Endothelial cell of umbilical vein (primary cell): ENCODE data around the gene SPARC. TPM values are rescaled to one million over a fixed set of nuclear protein-coding genes. Genes with fewer than 3 reads are reported as not detected.

Experiments used
- BruUV-seq: library from RNA; stranded (reverse); fragments of 400-500 nt; replicated peaks from 2 replicates; lab custom pipeline; 2021; lab: Mats Ljungman, UMichigan
- CTCF ChIA-PET: fragments of 300-600, 350-600 bp; sonication (Branson Sonifier 250); formaldehyde crosslinking; loops from one replicate; lab custom pipeline; 2021; ENCODE audit warnings: antibody characterized with exemption, inconsistent platforms; lab: Charles Lee
- POLR2A ChIA-PET: fragments of 300-600, 350-600 bp; sonication (Branson Sonifier 250); formaldehyde crosslinking; loops from one replicate; lab custom pipeline; 2021; ENCODE audit warnings: antibody characterized with exemption, inconsistent platforms; lab: Charles Lee
- DNase-seq: peaks from one replicate; pipeline ENCODE4 v3.0.0-alpha.2; 2011; ENCODE audit warnings: low read depth, low spot score
- FAIRE-seq: peaks from 2 replicates; lab custom pipeline; 2011; peaks lifted over from hg19 to GRCh38; lab: Jason Lieb, UNC
- H2AFZ ChIP-seq: 2 replicates; pipeline ENCODE4 v1.6.0; 2012; ENCODE audit warnings: low read depth, low read length, control low read depth, inconsistent platforms
- H3K27ac ChIP-seq: 2 replicates; pipeline ENCODE4 v1.5.1; 2011; ENCODE audit warnings: low read depth, mild to moderate bottlenecking, control low read depth, low read length, moderate library complexity; ENCODE audit not compliant: insufficient read depth
- H3K27me3 ChIP-seq, 2 experiments: 2 replicates each; pipeline versions ENCODE4 v1.6.0 to v1.6.1; 2011; ENCODE audit warnings: low read length in 2 of 2, mixed read lengths in 1 of 2; ENCODE audit not compliant: control insufficient read depth in 2 of 2, insufficient read depth in 2 of 2
- H3K36me3 ChIP-seq, 2 experiments: 2 replicates in 1 of 2; 3 replicates in 1 of 2; pipeline ENCODE4 v1.5.1; 2011; ENCODE audit warnings: low read length in 2 of 2, mild to moderate bottlenecking in 1 of 2, moderate library complexity in 1 of 2; ENCODE audit not compliant: control insufficient read depth in 2 of 2, insufficient read depth in 2 of 2; ENCODE audit errors: extremely low read depth in 1 of 2
- H3K4me1 ChIP-seq: 3 replicates; pipeline ENCODE4 v1.5.1; 2011; ENCODE audit warnings: mild to moderate bottlenecking, low read length; ENCODE audit not compliant: control insufficient read depth, insufficient read depth; ENCODE audit errors: extremely low read depth
- H3K4me2 ChIP-seq: 2 replicates; pipeline ENCODE4 v1.6.1; 2011; ENCODE audit warnings: low read length, control low read depth, mixed read lengths; ENCODE audit not compliant: insufficient read depth
- H3K4me3 ChIP-seq, 3 experiments: fragments of 200-600 bp in 1 of 3; sonication (generic), shearing (Covaris generic) in 1 of 3; replicated peaks in 1 of 3; 2 replicates each; pipeline ENCODE4 v1.5.1; 2011 to 2016; ENCODE audit warnings: control low read depth in 3 of 3, low read length in 3 of 3, mild to moderate bottlenecking in 2 of 3, inconsistent platforms in 1 of 3, low read depth in 1 of 3, moderate library complexity in 1 of 3; ENCODE audit not compliant: insufficient read depth in 1 of 3
- H3K79me2 ChIP-seq: 2 replicates; pipeline ENCODE4 v1.6.0; 2012; ENCODE audit warnings: low read length, inconsistent platforms; ENCODE audit not compliant: control insufficient read depth, insufficient read depth
- H3K9ac ChIP-seq: replicated peaks from 2 replicates; pipeline ENCODE3; 2011; ENCODE audit warnings: low read length, control low read depth; ENCODE audit not compliant: insufficient read depth; ENCODE audit errors: extremely low read depth
- H3K9me1 ChIP-seq: replicated peaks from 3 replicates; pipeline ENCODE4 v1.6.0; 2011; ENCODE audit warnings: mild to moderate bottlenecking, low read length; ENCODE audit not compliant: control insufficient read depth, insufficient read depth; ENCODE audit errors: extremely low read depth
- H3K9me3 ChIP-seq: replicated peaks from 2 replicates; pipeline ENCODE4 v1.5.1; 2012; ENCODE audit warnings: low read length, inconsistent platforms; ENCODE audit not compliant: control insufficient read depth, insufficient read depth
- H4K20me1 ChIP-seq: replicated peaks from 2 replicates; pipeline ENCODE3; 2011; ENCODE audit warnings: mild to moderate bottlenecking, low read length; ENCODE audit not compliant: control insufficient read depth, insufficient read depth; ENCODE audit errors: extremely low read depth
- CTCF ChIP-seq, 2 donors: IDR thresholded peaks; 1 replicate in 1 of 2; 2 replicates in 1 of 2; pipeline ENCODE4 v1.5.1; 2011; ENCODE audit warnings: low read length in 2 of 2, mild to moderate bottlenecking in 2 of 2, moderate library complexity in 2 of 2, control low read depth in 1 of 2, inconsistent platforms in 1 of 2, low read depth in 1 of 2; ENCODE audit not compliant: insufficient read depth in 1 of 2; ENCODE audit errors: extremely low read depth in 1 of 2
- EZH2 ChIP-seq: IDR thresholded peaks from 2 replicates; pipeline ENCODE4 v1.6.1; 2012; ENCODE audit warnings: borderline replicate concordance, low read depth, mild to moderate bottlenecking, moderate library complexity, low read length, inconsistent platforms; ENCODE audit not compliant: severe bottlenecking
- FOS ChIP-seq: IDR thresholded peaks from 2 replicates; pipeline ENCODE4 v1.6.1; 2011; ENCODE audit warnings: mild to moderate bottlenecking, low read length, moderate library complexity, borderline replicate concordance; ENCODE audit not compliant: insufficient read depth
- GATA2 ChIP-seq: IDR thresholded peaks from 2 replicates; pipeline ENCODE4 v1.7.0; 2011; ENCODE audit warnings: low read depth, mild to moderate bottlenecking, moderate library complexity, mixed read lengths, low read length; ENCODE audit not compliant: insufficient read length, insufficient read depth
- JUN ChIP-seq: IDR thresholded peaks from 2 replicates; pipeline ENCODE4 v1.6.1; 2011; ENCODE audit warnings: borderline replicate concordance, low read depth; ENCODE audit not compliant: insufficient read length, insufficient read depth
- MYC ChIP-seq: IDR thresholded peaks from one replicate; pipeline ENCODE4 v1.6.1; 2011; ENCODE audit warnings: mild to moderate bottlenecking, low read depth, low read length
- POLR2A ChIP-seq: IDR thresholded peaks from 2 replicates; pipeline ENCODE4 v1.6.1; 2012; ENCODE audit warnings: low read depth, mild to moderate bottlenecking, control low read depth, low read length
- POLR2AphosphoS5 ChIP-seq: IDR thresholded peaks from 2 replicates; pipeline ENCODE4 v1.6.1; 2012; ENCODE audit warnings: low read depth, mild to moderate bottlenecking, control low read depth, low read length, moderate library complexity; ENCODE audit not compliant: insufficient read depth
- dilution Hi-C: fragments of 300-500 bp; cut with MboI; formaldehyde crosslinking; loops from one replicate; pipeline ENCODE4 v1.15.0; 2019; ENCODE audit warnings: low sequenced_read_pairs; ENCODE audit not compliant: extremely low pct_ligation_motif_present
- intact Hi-C: fragments of 100-400 bp; cut with micrococcal nuclease; formaldehyde crosslinking; loops from one replicate; pipeline ENCODE4 v1.10.0; 2022
- polyA plus RNA-seq, 4 experiments: library from polyadenylated mRNA; depleted of rRNA in 3 of 4; stranded (reverse) in 3 of 4; unstranded in 1 of 4; fragments of >200 nt; gene quantifications; 2 replicates each; pipeline versions ENCODE4 v1.2.1 to v1.2.3, GENCODE V29; 2011 to 2012; ENCODE audit warnings: missing spikeins in 1 of 4
- total RNA-seq: library from RNA; stranded (reverse); gene quantifications from 2 replicates; pipeline ENCODE4 v1.2.3, GENCODE V29; 2021
- TF ChIP-seq, protein P1 (sequence below): IDR thresholded peaks from 2 replicates; pipeline ENCODE4 v1.6.1; 2011; ENCODE audit not compliant: insufficient read depth, insufficient read length

SPARC gene
- total and polyA plus RNA-seq, 2 donors (not counting 3 experiments of a cell fraction or from before 2014, with no cell fraction given): 2,962 to 3,114 TPM

- Histone ChIP-seq H3K9ac (no peak overlapping the region), H3K9me3 (no peaks in the 10 kb centered on the region), H3K36me3 (no peaks in the 10 kb centered on the region), H3K27ac (no peak overlapping the region), H3K79me2 (no peaks in the 10 kb centered on the region), H3K4me3 (no peak overlapping the region), H3K27me3 (no peaks in the 10 kb centered on the region), H3K4me2 (no peak overlapping the region), H4K20me1 (no peaks in the 10 kb centered on the region), H2AFZ (no peak overlapping the region), H3K9me1 (no peaks in the 10 kb centered on the region), H3K4me1 (peaks cover 21% of the 10 kb centered on the region)
- BruUV-seq: no TSS peak
- POLR2A ChIA-PET: no interaction called here
- DNase-seq (no peak), FAIRE-seq (no peak)
- dilution Hi-C loops (no loop called here), intact Hi-C loops (no loop called here)
- TF ChIP-seq POLR2AphosphoS5 (no peak), POLR2A (no peak), CTCF (IDR thresholded peaks at IDR 0.05; ENCODE audit: extremely low read depth in 1 of 2, insufficient read depth in 1 of 2, low read depth in 1 of 2, low read length in 2 of 2) (no peak), JUN (no peak), FOS (no peak), GATA2 (no peak), EZH2 (no peak), MYC (no peak)
- TF ChIP-seq, protein P1, sequence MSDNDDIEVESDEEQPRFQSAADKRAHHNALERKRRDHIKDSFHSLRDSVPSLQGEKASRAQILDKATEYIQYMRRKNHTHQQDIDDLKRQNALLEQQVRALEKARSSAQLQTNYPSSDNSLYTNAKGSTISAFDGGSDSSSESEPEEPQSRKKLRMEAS: no peak
- CTCF ChIA-PET: interaction anchor here (1.0 to 1.8 kb wide), 4 partner anchors 9 to 45 kb away, joined by 4 to 9 read pairs (median 6); no protein-coding TSS in a partner anchor
Measured at GRCh38 chr5:151703227-151703626, 16.5 kb upstream of the SPARC start.
